Measurements from ENCODE around the gene DRG2. TPM values are rescaled to one million over a fixed set of nuclear protein-coding genes. Genes with fewer than 3 reads are reported as not detected.

Gene DRG2
- total and polyA plus RNA-seq, 2 of the 13 experiments (the other 11 are each of a cell fraction or from before 2014, with no cell fraction given): 20.1 to 26.6 TPM

DNA sequence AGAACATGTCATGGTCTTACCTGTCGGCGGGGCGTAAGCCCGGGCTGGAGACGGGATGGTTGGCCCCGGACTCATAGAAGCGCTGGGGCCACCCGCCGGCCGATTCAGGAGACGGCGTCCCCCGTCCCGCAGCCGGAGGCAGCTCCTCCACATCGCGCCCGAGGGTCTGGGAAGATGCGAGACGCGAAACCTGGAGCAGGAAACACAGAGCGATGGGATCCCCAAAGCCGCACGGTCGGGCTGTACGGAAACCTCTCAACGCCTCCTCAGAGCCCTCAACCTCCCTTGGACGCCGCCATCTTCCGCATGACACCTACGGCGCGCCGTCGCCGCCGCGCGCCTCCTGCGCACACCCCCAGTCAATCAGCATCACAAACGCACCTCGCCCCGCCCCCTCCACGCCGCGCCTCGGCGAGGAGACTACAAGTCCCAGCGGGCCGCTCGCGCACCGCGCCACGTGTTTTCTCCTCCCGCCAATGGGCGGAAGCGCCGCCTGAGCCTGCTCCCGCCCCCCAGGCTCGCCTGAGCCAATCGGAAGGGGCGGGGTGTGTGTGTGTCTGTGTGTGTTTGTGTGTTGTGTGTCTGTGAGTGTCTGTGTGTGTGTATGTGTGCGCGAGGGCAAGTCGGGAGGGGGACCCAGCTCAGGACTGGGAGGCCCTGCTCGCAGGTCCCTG lies 48.8 kb upstream of the DRG2 start, which contains the start of the genes ATPAF2 and GID4 (continued):
- TF ChIP-seq, protein P1, sequence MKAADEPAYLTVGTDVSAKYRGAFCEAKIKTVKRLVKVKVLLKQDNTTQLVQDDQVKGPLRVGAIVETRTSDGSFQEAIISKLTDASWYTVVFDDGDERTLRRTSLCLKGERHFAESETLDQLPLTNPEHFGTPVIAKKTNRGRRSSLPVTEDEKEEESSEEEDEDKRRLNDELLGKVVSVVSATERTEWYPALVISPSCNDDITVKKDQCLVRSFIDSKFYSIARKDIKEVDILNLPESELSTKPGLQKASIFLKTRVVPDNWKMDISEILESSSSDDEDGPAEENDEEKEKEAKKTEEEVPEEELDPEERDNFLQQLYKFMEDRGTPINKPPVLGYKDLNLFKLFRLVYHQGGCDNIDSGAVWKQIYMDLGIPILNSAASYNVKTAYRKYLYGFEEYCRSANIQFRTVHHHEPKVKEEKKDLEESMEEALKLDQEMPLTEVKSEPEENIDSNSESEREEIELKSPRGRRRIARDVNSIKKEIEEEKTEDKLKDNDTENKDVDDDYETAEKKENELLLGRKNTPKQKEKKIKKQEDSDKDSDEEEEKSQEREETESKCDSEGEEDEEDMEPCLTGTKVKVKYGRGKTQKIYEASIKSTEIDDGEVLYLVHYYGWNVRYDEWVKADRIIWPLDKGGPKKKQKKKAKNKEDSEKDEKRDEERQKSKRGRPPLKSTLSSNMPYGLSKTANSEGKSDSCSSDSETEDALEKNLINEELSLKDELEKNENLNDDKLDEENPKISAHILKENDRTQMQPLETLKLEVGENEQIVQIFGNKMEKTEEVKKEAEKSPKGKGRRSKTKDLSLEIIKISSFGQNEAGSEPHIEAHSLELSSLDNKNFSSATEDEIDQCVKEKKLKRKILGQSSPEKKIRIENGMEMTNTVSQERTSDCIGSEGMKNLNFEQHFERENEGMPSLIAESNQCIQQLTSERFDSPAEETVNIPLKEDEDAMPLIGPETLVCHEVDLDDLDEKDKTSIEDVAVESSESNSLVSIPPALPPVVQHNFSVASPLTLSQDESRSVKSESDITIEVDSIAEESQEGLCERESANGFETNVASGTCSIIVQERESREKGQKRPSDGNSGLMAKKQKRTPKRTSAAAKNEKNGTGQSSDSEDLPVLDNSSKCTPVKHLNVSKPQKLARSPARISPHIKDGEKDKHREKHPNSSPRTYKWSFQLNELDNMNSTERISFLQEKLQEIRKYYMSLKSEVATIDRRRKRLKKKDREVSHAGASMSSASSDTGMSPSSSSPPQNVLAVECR (CRISPR knock-in tag; IDR thresholded peaks at IDR 0.05; ENCODE audit: borderline replicate concordance): peak; percentile 95
- TF ChIP-seq ZNF160 (CRISPR knock-in tag; IDR thresholded peaks at IDR 0.05) (0 out of 2 replicates have a peak, but pooled peaks have one; percentile 37), ZMYM4 (CRISPR knock-in tag; IDR thresholded peaks at IDR 0.05) (peak; percentile 68; the same call in 1 of the 2 replicates), SCMH1 (CRISPR knock-in tag; IDR thresholded peaks at IDR 0.05; ENCODE audit: borderline replicate concordance) (no peak), CBX2 (IDR thresholded peaks at IDR 0.05; ENCODE audit: low read depth, low read length) (no peak), CBX2 (CRISPR knock-in tag; IDR thresholded peaks at IDR 0.05; ENCODE audit: low read depth) (no peak), HOXA5 (CRISPR knock-in tag; IDR thresholded peaks at IDR 0.05) (peak; percentile 89; the same call in 1 of the 2 replicates), GABPA (IDR thresholded peaks at IDR 0.05; ENCODE audit: low read depth, low read length) (peak; percentile 46), GABPA (CRISPR knock-in tag; IDR thresholded peaks at IDR 0.05; ENCODE audit: low read depth) (peak; percentile 69; the same call in 1 of the 2 replicates), ZNF451 (CRISPR knock-in tag; IDR thresholded peaks at IDR 0.05) (peak; percentile 65; the same call in 1 of the 2 replicates), TARDBP (CRISPR knock-in tag; IDR thresholded peaks at IDR 0.05) (peak; percentile 80; the same call in 1 of the 2 replicates), TGIF2 (CRISPR knock-in tag; IDR thresholded peaks at IDR 0.05) (0 out of 2 replicates have a peak, but pooled peaks have one; percentile 54), GZF1 (CRISPR knock-in tag; IDR thresholded peaks at IDR 0.05) (peak; percentile 90)
- TF ChIP-seq, protein P2, sequence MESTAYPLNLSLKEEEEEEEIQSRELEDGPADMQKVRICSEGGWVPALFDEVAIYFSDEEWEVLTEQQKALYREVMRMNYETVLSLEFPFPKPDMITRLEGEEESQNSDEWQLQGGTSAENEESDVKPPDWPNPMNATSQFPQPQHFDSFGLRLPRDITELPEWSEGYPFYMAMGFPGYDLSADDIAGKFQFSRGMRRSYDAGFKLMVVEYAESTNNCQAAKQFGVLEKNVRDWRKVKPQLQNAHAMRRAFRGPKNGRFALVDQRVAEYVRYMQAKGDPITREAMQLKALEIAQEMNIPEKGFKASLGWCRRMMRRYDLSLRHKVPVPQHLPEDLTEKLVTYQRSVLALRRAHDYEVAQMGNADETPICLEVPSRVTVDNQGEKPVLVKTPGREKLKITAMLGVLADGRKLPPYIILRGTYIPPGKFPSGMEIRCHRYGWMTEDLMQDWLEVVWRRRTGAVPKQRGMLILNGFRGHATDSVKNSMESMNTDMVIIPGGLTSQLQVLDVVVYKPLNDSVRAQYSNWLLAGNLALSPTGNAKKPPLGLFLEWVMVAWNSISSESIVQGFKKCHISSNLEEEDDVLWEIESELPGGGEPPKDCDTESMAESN (CRISPR knock-in tag; conservative IDR thresholded peaks at IDR 0.05): peak; percentile 90; the same call in 1 of the 2 replicates
- TF ChIP-seq, protein P3, sequence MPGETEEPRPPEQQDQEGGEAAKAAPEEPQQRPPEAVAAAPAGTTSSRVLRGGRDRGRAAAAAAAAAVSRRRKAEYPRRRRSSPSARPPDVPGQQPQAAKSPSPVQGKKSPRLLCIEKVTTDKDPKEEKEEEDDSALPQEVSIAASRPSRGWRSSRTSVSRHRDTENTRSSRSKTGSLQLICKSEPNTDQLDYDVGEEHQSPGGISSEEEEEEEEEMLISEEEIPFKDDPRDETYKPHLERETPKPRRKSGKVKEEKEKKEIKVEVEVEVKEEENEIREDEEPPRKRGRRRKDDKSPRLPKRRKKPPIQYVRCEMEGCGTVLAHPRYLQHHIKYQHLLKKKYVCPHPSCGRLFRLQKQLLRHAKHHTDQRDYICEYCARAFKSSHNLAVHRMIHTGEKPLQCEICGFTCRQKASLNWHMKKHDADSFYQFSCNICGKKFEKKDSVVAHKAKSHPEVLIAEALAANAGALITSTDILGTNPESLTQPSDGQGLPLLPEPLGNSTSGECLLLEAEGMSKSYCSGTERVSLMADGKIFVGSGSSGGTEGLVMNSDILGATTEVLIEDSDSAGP (CRISPR knock-in tag; IDR thresholded peaks at IDR 0.05; ENCODE audit: borderline replicate concordance): peak; percentile 79
- TF ChIP-seq, protein P4, sequence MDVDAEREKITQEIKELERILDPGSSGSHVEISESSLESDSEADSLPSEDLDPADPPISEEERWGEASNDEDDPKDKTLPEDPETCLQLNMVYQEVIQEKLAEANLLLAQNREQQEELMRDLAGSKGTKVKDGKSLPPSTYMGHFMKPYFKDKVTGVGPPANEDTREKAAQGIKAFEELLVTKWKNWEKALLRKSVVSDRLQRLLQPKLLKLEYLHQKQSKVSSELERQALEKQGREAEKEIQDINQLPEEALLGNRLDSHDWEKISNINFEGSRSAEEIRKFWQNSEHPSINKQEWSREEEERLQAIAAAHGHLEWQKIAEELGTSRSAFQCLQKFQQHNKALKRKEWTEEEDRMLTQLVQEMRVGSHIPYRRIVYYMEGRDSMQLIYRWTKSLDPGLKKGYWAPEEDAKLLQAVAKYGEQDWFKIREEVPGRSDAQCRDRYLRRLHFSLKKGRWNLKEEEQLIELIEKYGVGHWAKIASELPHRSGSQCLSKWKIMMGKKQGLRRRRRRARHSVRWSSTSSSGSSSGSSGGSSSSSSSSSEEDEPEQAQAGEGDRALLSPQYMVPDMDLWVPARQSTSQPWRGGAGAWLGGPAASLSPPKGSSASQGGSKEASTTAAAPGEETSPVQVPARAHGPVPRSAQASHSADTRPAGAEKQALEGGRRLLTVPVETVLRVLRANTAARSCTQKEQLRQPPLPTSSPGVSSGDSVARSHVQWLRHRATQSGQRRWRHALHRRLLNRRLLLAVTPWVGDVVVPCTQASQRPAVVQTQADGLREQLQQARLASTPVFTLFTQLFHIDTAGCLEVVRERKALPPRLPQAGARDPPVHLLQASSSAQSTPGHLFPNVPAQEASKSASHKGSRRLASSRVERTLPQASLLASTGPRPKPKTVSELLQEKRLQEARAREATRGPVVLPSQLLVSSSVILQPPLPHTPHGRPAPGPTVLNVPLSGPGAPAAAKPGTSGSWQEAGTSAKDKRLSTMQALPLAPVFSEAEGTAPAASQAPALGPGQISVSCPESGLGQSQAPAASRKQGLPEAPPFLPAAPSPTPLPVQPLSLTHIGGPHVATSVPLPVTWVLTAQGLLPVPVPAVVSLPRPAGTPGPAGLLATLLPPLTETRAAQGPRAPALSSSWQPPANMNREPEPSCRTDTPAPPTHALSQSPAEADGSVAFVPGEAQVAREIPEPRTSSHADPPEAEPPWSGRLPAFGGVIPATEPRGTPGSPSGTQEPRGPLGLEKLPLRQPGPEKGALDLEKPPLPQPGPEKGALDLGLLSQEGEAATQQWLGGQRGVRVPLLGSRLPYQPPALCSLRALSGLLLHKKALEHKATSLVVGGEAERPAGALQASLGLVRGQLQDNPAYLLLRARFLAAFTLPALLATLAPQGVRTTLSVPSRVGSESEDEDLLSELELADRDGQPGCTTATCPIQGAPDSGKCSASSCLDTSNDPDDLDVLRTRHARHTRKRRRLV (CRISPR knock-in tag; IDR thresholded peaks at IDR 0.05): peak; percentile 89; the same call in 1 of the 2 replicates

Measured in HepG2 (cell line).